H9 (cell line): ENCODE measurements around the gene PDCD7. TPM values are rescaled to one million over a fixed set of nuclear protein-coding genes. Genes with fewer than 3 reads are reported as not detected.

Experiments used
- DNase-seq: peaks from one replicate; pipeline ENCODE4 v3.0.0-alpha.2; 2017
- H2AFZ ChIP-seq: one replicate; pipeline ENCODE4 v1.6.1; 2013; ENCODE audit warnings: mild to moderate bottlenecking, low read length, control low read depth, moderate library complexity
- H2AK5ac ChIP-seq: 2 replicates; pipeline ENCODE4 v1.6.1; 2013; ENCODE audit warnings: low read length, control low read depth, mixed read lengths; ENCODE audit not compliant: insufficient read length
- H2BK120ac ChIP-seq: one replicate; pipeline ENCODE4 v1.6.1; 2013; ENCODE audit warnings: low read depth, mild to moderate bottlenecking, low read length, control low read depth, inconsistent platforms; ENCODE audit not compliant: poor library complexity, severe bottlenecking
- H2BK12ac ChIP-seq: 2 replicates; pipeline ENCODE4 v1.6.1; 2013; ENCODE audit warnings: low read length, control low read depth, mixed read lengths, low read depth; ENCODE audit not compliant: insufficient read length
- H2BK15ac ChIP-seq: 2 replicates; pipeline ENCODE4 v1.6.1; 2013; ENCODE audit warnings: low read depth, low read length, control low read depth
- H2BK20ac ChIP-seq: one replicate; pipeline ENCODE4 v1.6.1; 2013; ENCODE audit warnings: low read depth, mild to moderate bottlenecking, low read length, control low read depth, inconsistent platforms; ENCODE audit not compliant: poor library complexity, severe bottlenecking
- H2BK5ac ChIP-seq: 2 replicates; pipeline ENCODE4 v1.6.1; 2013; ENCODE audit warnings: low read length, control low read depth, mixed read lengths; ENCODE audit not compliant: insufficient read length
- H3K14ac ChIP-seq: 2 replicates; pipeline ENCODE4 v1.6.1; 2013; ENCODE audit warnings: low read length, control low read depth; ENCODE audit not compliant: insufficient read depth
- H3K18ac ChIP-seq: 2 replicates; pipeline ENCODE4 v1.6.1; 2013; ENCODE audit warnings: low read depth, mild to moderate bottlenecking, mixed read lengths, low read length, control low read depth; ENCODE audit not compliant: insufficient read length
- H3K23ac ChIP-seq: 2 replicates; pipeline ENCODE4 v1.6.1; 2013; ENCODE audit warnings: low read length, control low read depth, mixed read lengths, low read depth; ENCODE audit not compliant: insufficient read length
- H3K23me2 ChIP-seq: 2 replicates; pipeline ENCODE4 v1.6.1; 2013; ENCODE audit warnings: low read depth, mild to moderate bottlenecking, mixed read lengths, low read length, control low read depth; ENCODE audit not compliant: insufficient read length, poor library complexity, severe bottlenecking
- H3K27ac ChIP-seq: 2 replicates; pipeline ENCODE4 v1.5.1; 2013; ENCODE audit warnings: low read length, control low read depth, mixed read lengths, low read depth; ENCODE audit not compliant: insufficient read length
- H3K27me3 ChIP-seq: 2 replicates; pipeline ENCODE4 v1.6.1; 2013; ENCODE audit warnings: low read length, control low read depth, inconsistent platforms; ENCODE audit not compliant: insufficient read depth
- H3K4ac ChIP-seq: 2 replicates; pipeline ENCODE4 v1.6.1; 2013; ENCODE audit warnings: low read depth, mild to moderate bottlenecking, control low read depth, inconsistent platforms, low read length, moderate library complexity
- H3K4me1 ChIP-seq: 2 replicates; pipeline ENCODE4 v1.6.1; 2013; ENCODE audit warnings: low read length, control low read depth, inconsistent platforms; ENCODE audit not compliant: insufficient read depth
- H3K4me2 ChIP-seq: 2 replicates; pipeline ENCODE4 v1.6.1; 2013; ENCODE audit warnings: low read length, control low read depth, mixed read lengths; ENCODE audit not compliant: insufficient read length, insufficient read depth
- H3K56ac ChIP-seq: 2 replicates; pipeline ENCODE4 v1.6.1; 2013; ENCODE audit warnings: low read depth, mild to moderate bottlenecking, mixed read lengths, low read length, control low read depth; ENCODE audit not compliant: insufficient read length
- H3K79me1 ChIP-seq: 2 replicates; pipeline ENCODE4 v1.6.1; 2013; ENCODE audit warnings: low read depth, mild to moderate bottlenecking, moderate library complexity, low read length, control low read depth, inconsistent platforms; ENCODE audit not compliant: insufficient read depth, poor library complexity, severe bottlenecking
- H3K79me2 ChIP-seq: 2 replicates; pipeline ENCODE4 v1.6.1; 2013; ENCODE audit warnings: low read length, control low read depth, inconsistent platforms; ENCODE audit not compliant: insufficient read depth
- H3K9ac ChIP-seq: 2 replicates; pipeline ENCODE4 v1.6.1; 2013; ENCODE audit warnings: low read length, control low read depth, mixed read lengths; ENCODE audit not compliant: insufficient read length; ENCODE audit errors: extremely low read depth
- H3K9me3 ChIP-seq: one replicate; pipeline ENCODE4 v1.6.1; 2013; ENCODE audit warnings: low read depth, low read length, inconsistent platforms; ENCODE audit not compliant: control insufficient read depth
- H3T11ph ChIP-seq: one replicate; pipeline ENCODE4 v1.6.1; 2013; ENCODE audit warnings: mild to moderate bottlenecking, low read length, control low read depth, inconsistent platforms
- H4K20me1 ChIP-seq: one replicate; pipeline ENCODE4 v1.6.1; 2013; ENCODE audit not compliant: control insufficient read depth, insufficient read length, insufficient read depth
- H4K5ac ChIP-seq: 2 replicates; pipeline ENCODE4 v1.6.1; 2013; ENCODE audit warnings: low read depth, mild to moderate bottlenecking, mixed read lengths, low read length, control low read depth; ENCODE audit not compliant: insufficient read length
- H4K8ac ChIP-seq: replicated peaks from 2 replicates; pipeline ENCODE4 v1.6.1; 2013; ENCODE audit warnings: low read length, control low read depth, mixed read lengths, low read depth; ENCODE audit not compliant: insufficient read length
- H4K91ac ChIP-seq: 2 replicates; pipeline ENCODE4 v1.6.1; 2013; ENCODE audit warnings: low read depth, mild to moderate bottlenecking, moderate library complexity, mixed read lengths, low read length, control low read depth; ENCODE audit not compliant: insufficient read length
- H3K27ac Mint-ChIP-seq, 3 experiments: 2 replicates in 2 of 3; 3 replicates in 1 of 3; pipeline ENCODE4 v1.8.0; 2020 to 2021; ENCODE audit warnings: mixed read lengths in 3 of 3, mild to moderate bottlenecking in 1 of 3, moderate library complexity in 1 of 3
- H3K27me3 Mint-ChIP-seq: 2 replicates; pipeline ENCODE4 v1.8.0; 2021; ENCODE audit warnings: low read depth, mild to moderate bottlenecking, moderate library complexity, mixed read lengths
- H3K36me3 Mint-ChIP-seq, 3 experiments: 2 replicates in 2 of 3; 3 replicates in 1 of 3; pipeline ENCODE4 v1.8.0; 2020 to 2021; ENCODE audit warnings: low read depth in 3 of 3, mixed read lengths in 3 of 3; ENCODE audit not compliant: insufficient read depth in 1 of 3
- H3K4me1 Mint-ChIP-seq, 2 experiments: 2 replicates each; pipeline ENCODE4 v1.8.0; 2020; ENCODE audit warnings: mixed read lengths in 2 of 2
- H3K4me3 Mint-ChIP-seq, 2 experiments: 2 replicates in 1 of 2; 3 replicates in 1 of 2; pipeline ENCODE4 v1.8.0; 2020 to 2021; ENCODE audit warnings: mild to moderate bottlenecking in 2 of 2, mixed read lengths in 2 of 2, moderate library complexity in 1 of 2
- H3K9me3 Mint-ChIP-seq, 2 experiments: 2 replicates in 1 of 2; 3 replicates in 1 of 2; pipeline ENCODE4 v1.8.0; 2020; ENCODE audit warnings: mild to moderate bottlenecking in 2 of 2, mixed read lengths in 2 of 2, moderate library complexity in 1 of 2
- WGBS: extraction: QIAGEN DNeasy Blood & Tissue Kit; methylation state at CpG from one replicate; pipeline ENCODE4 v1.1.7; 2013; ENCODE audit warnings: missing lambda C conversion rate, low lambda C conversion rate, mixed read lengths; ENCODE audit not compliant: insufficient read length; ENCODE audit errors: extremely low coverage; 5-methylcytosine and 5-hydroxymethylcytosine counted together
- total RNA-seq: library from RNA; stranded (reverse); gene quantifications from 2 replicates; pipeline ENCODE4 v1.2.1, GENCODE V29; 2021
- TF ChIP-seq, protein P1 (sequence below): fragments of 200-600 bp; sonication (generic); conservative IDR thresholded peaks from 3 replicates; pipeline ENCODE4 v1.8.0; 2021; ENCODE audit warnings: antibody characterized with exemption, mild to moderate bottlenecking

PDCD7 gene
- total RNA-seq, 1 experiment from 2014 or later: 35.2 TPM

DNA sequence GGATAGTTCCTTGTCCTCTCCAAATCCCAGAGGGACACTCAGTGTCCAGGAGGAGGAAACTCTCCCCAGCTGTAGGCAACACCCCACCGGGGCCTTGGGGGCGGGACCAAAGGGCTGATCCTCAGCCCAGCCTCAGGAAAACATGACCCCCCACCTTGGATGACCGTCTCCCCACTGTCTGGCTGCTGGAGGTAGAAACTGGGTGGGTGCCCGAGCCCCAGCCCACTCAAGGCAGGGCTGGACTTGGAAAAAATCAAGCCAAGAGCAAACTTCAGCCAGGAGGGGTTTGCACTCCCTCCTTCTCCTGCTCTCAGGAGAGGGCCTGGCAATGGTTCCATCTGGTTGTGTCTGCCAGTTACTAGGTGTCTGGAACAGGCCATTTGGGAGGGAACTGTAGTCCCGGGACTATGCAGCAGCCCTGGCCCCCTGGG is 62.2 kb downstream of the PDCD7 start:
- Histone ChIP-seq H3K9me3 (no peaks in the 10 kb centered on the region), H3K27ac (no peak overlapping the region), H3K14ac (no peak overlapping the region), H3K23me2 (peaks cover 7% of the 10 kb centered on the region), H2AFZ (no peak overlapping the region), H2BK5ac (no peak overlapping the region), H4K91ac (no peak overlapping the region), H3K56ac (no peak overlapping the region), H3K4ac (no peak overlapping the region), H2BK20ac (no peak overlapping the region), H3K27me3 (no peaks in the 10 kb centered on the region), H3K4me2 (no peak overlapping the region), H3K79me2 (no peaks in the 10 kb centered on the region), H3K4me1 (peaks cover 5% of the 10 kb centered on the region), H2BK120ac (no peak overlapping the region), H2BK15ac (no peak overlapping the region), H3K18ac (no peak overlapping the region), H3K9ac (no peak overlapping the region), H3T11ph (no peak overlapping the region), H3K79me1 (no peaks in the 10 kb centered on the region), H2AK5ac (no peak overlapping the region), H4K20me1 (no peaks in the 10 kb centered on the region), H2BK12ac (no peak overlapping the region), H4K5ac (no peak overlapping the region), H3K23ac (no peak overlapping the region), H4K8ac (no peak overlapping the region)
- peaks cover 23 to 26% of the 10 kb centered on the region in 2 experiments for H3K4me1 Mint-ChIP-seq
- no CpG with 5 or more reads among the region's 5 CpGs for WGBS
- DNase-seq: no peak
- peaks cover 3 to 10% of the 10 kb centered on the region in 2 experiments; a peak in 3 of 5 replicates for H3K9me3 Mint-ChIP-seq
- peaks cover 0 to under 1% (median 0%) of the 10 kb centered on the region in 3 experiments; a peak in 3 of 7 replicates for H3K36me3 Mint-ChIP-seq
- peaks cover 14% of the 10 kb centered on the region for H3K27me3 Mint-ChIP-seq
- H3K4me3 Mint-ChIP-seq: no peak overlapping the region
- TF ChIP-seq, protein P1, sequence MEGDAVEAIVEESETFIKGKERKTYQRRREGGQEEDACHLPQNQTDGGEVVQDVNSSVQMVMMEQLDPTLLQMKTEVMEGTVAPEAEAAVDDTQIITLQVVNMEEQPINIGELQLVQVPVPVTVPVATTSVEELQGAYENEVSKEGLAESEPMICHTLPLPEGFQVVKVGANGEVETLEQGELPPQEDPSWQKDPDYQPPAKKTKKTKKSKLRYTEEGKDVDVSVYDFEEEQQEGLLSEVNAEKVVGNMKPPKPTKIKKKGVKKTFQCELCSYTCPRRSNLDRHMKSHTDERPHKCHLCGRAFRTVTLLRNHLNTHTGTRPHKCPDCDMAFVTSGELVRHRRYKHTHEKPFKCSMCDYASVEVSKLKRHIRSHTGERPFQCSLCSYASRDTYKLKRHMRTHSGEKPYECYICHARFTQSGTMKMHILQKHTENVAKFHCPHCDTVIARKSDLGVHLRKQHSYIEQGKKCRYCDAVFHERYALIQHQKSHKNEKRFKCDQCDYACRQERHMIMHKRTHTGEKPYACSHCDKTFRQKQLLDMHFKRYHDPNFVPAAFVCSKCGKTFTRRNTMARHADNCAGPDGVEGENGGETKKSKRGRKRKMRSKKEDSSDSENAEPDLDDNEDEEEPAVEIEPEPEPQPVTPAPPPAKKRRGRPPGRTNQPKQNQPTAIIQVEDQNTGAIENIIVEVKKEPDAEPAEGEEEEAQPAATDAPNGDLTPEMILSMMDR: no peak
- H3K27ac Mint-ChIP-seq: no peak overlapping the region
